ENCODE measurements around the gene DCLRE1C. TPM values are rescaled to one million over a fixed set of nuclear protein-coding genes. Genes with fewer than 3 reads are reported as not detected.
"Not testable (repeated sequence)": the region's sequence is repeated elsewhere in the genome, so short reads cannot be mapped to it uniquely, and the experiment has no call there.

The DCLRE1C gene
- total RNA-seq, 1 donor from 2014 or later, result 13.5 TPM

GRCh38 chr10:14878266-14879123 is 75.4 kb downstream of the DCLRE1C start, which contains the start of gene SUV39H2:
Gene SUV39H2 (plus strand): TSS chr10:14878866. CDS start chr10:14878889, 23 bp downstream.
- intact Hi-C loops (cut with DNase I), result no loop called here

GRCh38 chr10:14876764-14877163 is 77.1 kb downstream of the DCLRE1C start:
- peaks cover 26% of the 10 kb centered on the region for H3K4me1 ChIP-seq
- no peaks in the 10 kb centered on the region for H3K36me3 ChIP-seq
- H3K4me3 ChIP-seq, result no peak overlapping the region
- no peak for TF ChIP-seq POLR2AphosphoS5 (IDR thresholded peaks at IDR 0.05; ENCODE audit: insufficient read depth in 1 of 2, low read depth in 1 of 2)
- no peak for TF ChIP-seq CTCF (IDR thresholded peaks at IDR 0.05)
- no peak for TF ChIP-seq POLR2A (IDR thresholded peaks at IDR 0.05)
- no peaks in the 10 kb centered on the region for H3K27me3 ChIP-seq
- intact Hi-C loops (cut with DNase I), result no loop called here
- DNase-seq (ENCODE audit: extremely low spot score in 2 of 2), result no peak
- H3K9me3 ChIP-seq, result no peaks in the 10 kb centered on the region
- no peak overlapping the region for H3K27ac ChIP-seq

More at GRCh38 chr10:14878266-14879123, 75.4 kb downstream of the DCLRE1C start, which contains the start of gene SUV39H2:
- H3K9me3 ChIP-seq, result no peaks in the 10 kb centered on the region
- TF ChIP-seq CTCF (IDR thresholded peaks at IDR 0.05) (peak in 1 of 3 experiments; percentile 27), POLR2AphosphoS5 (IDR thresholded peaks at IDR 0.05; ENCODE audit: insufficient read depth in 1 of 2, low read depth in 1 of 2) (peak; percentile 13 to 91), POLR2A (IDR thresholded peaks at IDR 0.05) (peak in 1 of 2 donors; percentile 52)
- peak within 1 kb of the TSS; percentile 88 for H3K27ac ChIP-seq
- peak within 1 kb of the TSS; percentile 81 to 97 for H3K4me3 ChIP-seq
- H3K36me3 ChIP-seq, result no peaks in the 10 kb centered on the region
- peaks cover 26% of the 10 kb centered on the region for H3K4me1 ChIP-seq
- DNase-seq (ENCODE audit: extremely low spot score in 2 of 2), result peak in 1 of 2 donors; percentile 93
- no peaks in the 10 kb centered on the region for H3K27me3 ChIP-seq

GRCh38 chr10:14875941-14876340 is 78.0 kb downstream of the DCLRE1C start:
- H3K27ac ChIP-seq, result no peak overlapping the region
- H3K36me3 ChIP-seq, result no peaks in the 10 kb centered on the region
- H3K9me3 ChIP-seq, result no peaks in the 10 kb centered on the region
- DNase-seq (ENCODE audit: extremely low spot score in 2 of 2), result no peak
- TF ChIP-seq CTCF (IDR thresholded peaks at IDR 0.05) (no peak), POLR2AphosphoS5 (IDR thresholded peaks at IDR 0.05; ENCODE audit: insufficient read depth in 1 of 2, low read depth in 1 of 2) (no peak)
- intact Hi-C loops (cut with DNase I), result no loop called here
- H3K4me3 ChIP-seq, result no peak overlapping the region
- peaks cover 26% of the 10 kb centered on the region for H3K4me1 ChIP-seq
- H3K27me3 ChIP-seq, result no peaks in the 10 kb centered on the region

- H3K36me3 ChIP-seq, result peaks cover 0 to 14% of the 10 kb centered on the region in 2 donors
- peaks cover 11% of the 10 kb centered on the region for H3K4me1 ChIP-seq
- TF ChIP-seq POLR2AphosphoS5 (IDR thresholded peaks at IDR 0.05; ENCODE audit: insufficient read depth in 1 of 2, low read depth in 1 of 2) (no peak), POLR2A (IDR thresholded peaks at IDR 0.05) (no peak), CTCF (IDR thresholded peaks at IDR 0.05) (no peak)
- intact Hi-C loops (cut with DNase I), result no loop called here
- DNase-seq (ENCODE audit: extremely low spot score in 2 of 2), result no peak
- H3K4me3 ChIP-seq, result no peak overlapping the region
- H3K9me3 ChIP-seq, result no peaks in the 10 kb centered on the region
- no peak overlapping the region for H3K27ac ChIP-seq
- no peaks in the 10 kb centered on the region for H3K27me3 ChIP-seq
Measured at GRCh38 chr10:14873090-14873760, 80.7 kb downstream of the DCLRE1C start.

- H3K27me3 ChIP-seq; H3K27ac ChIP-seq; intact Hi-C loops (cut with DNase I); H3K4me1 ChIP-seq; H3K9me3 ChIP-seq; H3K4me3 ChIP-seq; DNase-seq (ENCODE audit: extremely low spot score in 2 of 2): not testable (repeated sequence)
- H3K36me3 ChIP-seq, result peaks cover 0 to 25% of the 10 kb centered on the region in 2 donors
Measured at GRCh38 chr10:14864871-14865270, 89.0 kb downstream of the DCLRE1C start.

- H3K27me3 ChIP-seq; H3K4me3 ChIP-seq; H3K27ac ChIP-seq; intact Hi-C loops (cut with DNase I); H3K9me3 ChIP-seq; DNase-seq (ENCODE audit: extremely low spot score in 2 of 2); H3K4me1 ChIP-seq: not testable (repeated sequence)
- peaks cover 0 to 23% of the 10 kb centered on the region in 2 donors for H3K36me3 ChIP-seq
Measured at GRCh38 chr10:14864466-14864865, 89.4 kb downstream of the DCLRE1C start.
